ENCODE measurements around the gene CCDC146. TPM values are rescaled to one million over a fixed set of nuclear protein-coding genes. Genes with fewer than 3 reads are reported as not detected.

The CCDC146 gene
- total and polyA plus RNA-seq, 10 of the 15 experiments (the other 5 are each of a cell fraction or from before 2014, with no cell fraction given), result 0.28 to 5.3 (median 1.3) TPM

- SMC1A ChIA-PET (ENCODE audit: uncharacterized antibody, unreplicated experiment), result interaction anchor here (1.3 to 1.6 kb wide), 3 partner anchors 9 to 15 kb away, joined by 3 to 7 read pairs (median 3); no protein-coding TSS in a partner anchor
- Histone ChIP-seq H3K9ac (ENCODE audit: control insufficient read depth, insufficient read depth, low read length) (no peak overlapping the region), H3K4me1 (ENCODE audit: control insufficient read depth, insufficient read depth, low read length) (peaks cover 12% of the 10 kb centered on the region), H3K4me2 (ENCODE audit: control insufficient read depth, insufficient read depth) (no peak overlapping the region), H3K9me3 (replicated peaks; ENCODE audit: control insufficient read depth, insufficient read depth, low read length) (no peaks in the 10 kb centered on the region), H3K36me3 (ENCODE audit: control insufficient read depth in 2 of 2, insufficient read depth in 2 of 2, low read length in 1 of 2) (no peaks in the 10 kb centered on the region), H3K4me3 (no peak overlapping the region), H4K20me1 (ENCODE audit: control insufficient read depth, insufficient read depth) (no peaks in the 10 kb centered on the region), H2AFZ (ENCODE audit: control insufficient read depth, low read depth, low read length) (no peak overlapping the region), H3K79me2 (ENCODE audit: control insufficient read depth, insufficient read depth, low read length) (no peaks in the 10 kb centered on the region), H3K27ac (ENCODE audit: control insufficient read depth, insufficient read depth) (no peak overlapping the region), H3K27me3 (replicated peaks in 1 of 2; ENCODE audit: control insufficient read depth in 2 of 2, insufficient read depth in 2 of 2, low read length in 1 of 2) (no peaks in the 10 kb centered on the region)
- intact Hi-C loops (cut with micrococcal nuclease; ENCODE audit: unreplicated experiment) (no loop called here), in situ Hi-C loops (cut with MboI) (no loop called here)
- no peak for TF ChIP-seq KLF5 (IDR thresholded peaks at IDR 0.05; ENCODE audit: partially characterized antibody)
- TF ChIP-seq GABPA (IDR thresholded peaks at IDR 0.05; ENCODE audit: low read depth), result no peak
- TF ChIP-seq POLR2AphosphoS5 (IDR thresholded peaks at IDR 0.05; ENCODE audit: low read length), result no peak
- TF ChIP-seq ZNF592 (IDR thresholded peaks at IDR 0.05), result no peak
- FAIRE-seq (no peak), DNase-seq (ENCODE audit: low read depth, low spot score) (no peak), ATAC-seq (no peak)
- RAD21 ChIA-PET (ENCODE audit: unreplicated experiment), result no interaction called here
- 95% methylated on average over 4 of the region's 4 CpGs for WGBS (ENCODE audit: insufficient coverage, insufficient replicate concordance, low lambda C conversion rate, missing lambda C conversion rate)
- BruUV-seq (replicated peaks), result no TSS peak
- CTCF ChIA-PET, result interaction anchor here (1.2 kb wide), 1 partner anchor 9 kb away, joined by 3 read pairs; no protein-coding TSS in a partner anchor
- POLR2A ChIA-PET, result no interaction called here
These were observed 139.9 kb downstream of the CCDC146 start for GRCh38 chr7:77262316-77262715.

All from GM12878 (cell line).